H9 (cell line): ENCODE results near the gene DNAI2. TPM values are rescaled to one million over a fixed set of nuclear protein-coding genes. Genes with fewer than 3 reads are reported as not detected.

Experiments
- DNase-seq: peaks from one replicate; pipeline ENCODE4 v3.0.0-alpha.2; 2017
- H2AFZ ChIP-seq: one replicate; pipeline ENCODE4 v1.6.1; 2013; ENCODE audit warnings: mild to moderate bottlenecking, low read length, control low read depth, moderate library complexity
- H2AK5ac ChIP-seq: 2 replicates; pipeline ENCODE4 v1.6.1; 2013; ENCODE audit warnings: low read length, control low read depth, mixed read lengths; ENCODE audit not compliant: insufficient read length
- H2BK120ac ChIP-seq: one replicate; pipeline ENCODE4 v1.6.1; 2013; ENCODE audit warnings: low read depth, mild to moderate bottlenecking, low read length, control low read depth, inconsistent platforms; ENCODE audit not compliant: poor library complexity, severe bottlenecking
- H2BK12ac ChIP-seq: 2 replicates; pipeline ENCODE4 v1.6.1; 2013; ENCODE audit warnings: low read length, control low read depth, mixed read lengths, low read depth; ENCODE audit not compliant: insufficient read length
- H2BK15ac ChIP-seq: 2 replicates; pipeline ENCODE4 v1.6.1; 2013; ENCODE audit warnings: low read depth, low read length, control low read depth
- H2BK20ac ChIP-seq: one replicate; pipeline ENCODE4 v1.6.1; 2013; ENCODE audit warnings: low read depth, mild to moderate bottlenecking, low read length, control low read depth, inconsistent platforms; ENCODE audit not compliant: poor library complexity, severe bottlenecking
- H2BK5ac ChIP-seq: 2 replicates; pipeline ENCODE4 v1.6.1; 2013; ENCODE audit warnings: low read length, control low read depth, mixed read lengths; ENCODE audit not compliant: insufficient read length
- H3K14ac ChIP-seq: 2 replicates; pipeline ENCODE4 v1.6.1; 2013; ENCODE audit warnings: low read length, control low read depth; ENCODE audit not compliant: insufficient read depth
- H3K18ac ChIP-seq: 2 replicates; pipeline ENCODE4 v1.6.1; 2013; ENCODE audit warnings: low read depth, mild to moderate bottlenecking, mixed read lengths, low read length, control low read depth; ENCODE audit not compliant: insufficient read length
- H3K23ac ChIP-seq: 2 replicates; pipeline ENCODE4 v1.6.1; 2013; ENCODE audit warnings: low read length, control low read depth, mixed read lengths, low read depth; ENCODE audit not compliant: insufficient read length
- H3K23me2 ChIP-seq: 2 replicates; pipeline ENCODE4 v1.6.1; 2013; ENCODE audit warnings: low read depth, mild to moderate bottlenecking, mixed read lengths, low read length, control low read depth; ENCODE audit not compliant: insufficient read length, poor library complexity, severe bottlenecking
- H3K27ac ChIP-seq: 2 replicates; pipeline ENCODE4 v1.5.1; 2013; ENCODE audit warnings: low read length, control low read depth, mixed read lengths, low read depth; ENCODE audit not compliant: insufficient read length
- H3K27me3 ChIP-seq: 2 replicates; pipeline ENCODE4 v1.6.1; 2013; ENCODE audit warnings: low read length, control low read depth, inconsistent platforms; ENCODE audit not compliant: insufficient read depth
- H3K4ac ChIP-seq: 2 replicates; pipeline ENCODE4 v1.6.1; 2013; ENCODE audit warnings: low read depth, mild to moderate bottlenecking, control low read depth, inconsistent platforms, low read length, moderate library complexity
- H3K4me1 ChIP-seq: 2 replicates; pipeline ENCODE4 v1.6.1; 2013; ENCODE audit warnings: low read length, control low read depth, inconsistent platforms; ENCODE audit not compliant: insufficient read depth
- H3K4me2 ChIP-seq: 2 replicates; pipeline ENCODE4 v1.6.1; 2013; ENCODE audit warnings: low read length, control low read depth, mixed read lengths; ENCODE audit not compliant: insufficient read length, insufficient read depth
- H3K56ac ChIP-seq: 2 replicates; pipeline ENCODE4 v1.6.1; 2013; ENCODE audit warnings: low read depth, mild to moderate bottlenecking, mixed read lengths, low read length, control low read depth; ENCODE audit not compliant: insufficient read length
- H3K79me1 ChIP-seq: 2 replicates; pipeline ENCODE4 v1.6.1; 2013; ENCODE audit warnings: low read depth, mild to moderate bottlenecking, moderate library complexity, low read length, control low read depth, inconsistent platforms; ENCODE audit not compliant: insufficient read depth, poor library complexity, severe bottlenecking
- H3K79me2 ChIP-seq: 2 replicates; pipeline ENCODE4 v1.6.1; 2013; ENCODE audit warnings: low read length, control low read depth, inconsistent platforms; ENCODE audit not compliant: insufficient read depth
- H3K9ac ChIP-seq: 2 replicates; pipeline ENCODE4 v1.6.1; 2013; ENCODE audit warnings: low read length, control low read depth, mixed read lengths; ENCODE audit not compliant: insufficient read length; ENCODE audit errors: extremely low read depth
- H3K9me3 ChIP-seq: one replicate; pipeline ENCODE4 v1.6.1; 2013; ENCODE audit warnings: low read depth, low read length, inconsistent platforms; ENCODE audit not compliant: control insufficient read depth
- H3T11ph ChIP-seq: one replicate; pipeline ENCODE4 v1.6.1; 2013; ENCODE audit warnings: mild to moderate bottlenecking, low read length, control low read depth, inconsistent platforms
- H4K20me1 ChIP-seq: one replicate; pipeline ENCODE4 v1.6.1; 2013; ENCODE audit not compliant: control insufficient read depth, insufficient read length, insufficient read depth
- H4K5ac ChIP-seq: 2 replicates; pipeline ENCODE4 v1.6.1; 2013; ENCODE audit warnings: low read depth, mild to moderate bottlenecking, mixed read lengths, low read length, control low read depth; ENCODE audit not compliant: insufficient read length
- H4K8ac ChIP-seq: replicated peaks from 2 replicates; pipeline ENCODE4 v1.6.1; 2013; ENCODE audit warnings: low read length, control low read depth, mixed read lengths, low read depth; ENCODE audit not compliant: insufficient read length
- H4K91ac ChIP-seq: 2 replicates; pipeline ENCODE4 v1.6.1; 2013; ENCODE audit warnings: low read depth, mild to moderate bottlenecking, moderate library complexity, mixed read lengths, low read length, control low read depth; ENCODE audit not compliant: insufficient read length
- H3K27ac Mint-ChIP-seq, 3 experiments: 2 replicates in 2 of 3; 3 replicates in 1 of 3; pipeline ENCODE4 v1.8.0; 2020 to 2021; ENCODE audit warnings: mixed read lengths in 3 of 3, mild to moderate bottlenecking in 1 of 3, moderate library complexity in 1 of 3
- H3K27me3 Mint-ChIP-seq: 2 replicates; pipeline ENCODE4 v1.8.0; 2021; ENCODE audit warnings: low read depth, mild to moderate bottlenecking, moderate library complexity, mixed read lengths
- H3K36me3 Mint-ChIP-seq, 3 experiments: 2 replicates in 2 of 3; 3 replicates in 1 of 3; pipeline ENCODE4 v1.8.0; 2020 to 2021; ENCODE audit warnings: low read depth in 3 of 3, mixed read lengths in 3 of 3; ENCODE audit not compliant: insufficient read depth in 1 of 3
- H3K4me1 Mint-ChIP-seq, 2 experiments: 2 replicates each; pipeline ENCODE4 v1.8.0; 2020; ENCODE audit warnings: mixed read lengths in 2 of 2
- H3K4me3 Mint-ChIP-seq, 2 experiments: 2 replicates in 1 of 2; 3 replicates in 1 of 2; pipeline ENCODE4 v1.8.0; 2020 to 2021; ENCODE audit warnings: mild to moderate bottlenecking in 2 of 2, mixed read lengths in 2 of 2, moderate library complexity in 1 of 2
- H3K9me3 Mint-ChIP-seq, 2 experiments: 2 replicates in 1 of 2; 3 replicates in 1 of 2; pipeline ENCODE4 v1.8.0; 2020; ENCODE audit warnings: mild to moderate bottlenecking in 2 of 2, mixed read lengths in 2 of 2, moderate library complexity in 1 of 2
- CTCF ChIP-seq: fragments of 200-600 bp; sonication (generic); conservative IDR thresholded peaks from 3 replicates; pipeline ENCODE4 v1.8.0; 2021; ENCODE audit warnings: antibody characterized with exemption, mild to moderate bottlenecking
- WGBS: extraction: QIAGEN DNeasy Blood & Tissue Kit; methylation state at CpG from one replicate; pipeline ENCODE4 v1.1.7; 2013; ENCODE audit warnings: missing lambda C conversion rate, low lambda C conversion rate, mixed read lengths; ENCODE audit not compliant: insufficient read length; ENCODE audit errors: extremely low coverage; 5-methylcytosine and 5-hydroxymethylcytosine counted together
- total RNA-seq: library from RNA; stranded (reverse); gene quantifications from 2 replicates; pipeline ENCODE4 v1.2.1, GENCODE V29; 2021

The DNAI2 gene
- total RNA-seq, 1 experiment from 2014 or later = not detected

GRCh38 chr17:74332017-74332650 lies 58.1 kb downstream of the DNAI2 start:
- H3K56ac ChIP-seq = no peak overlapping the region
- Mint-ChIP-seq H3K36me3 (no peaks in the 10 kb centered on the region), H3K9me3 (no peaks in the 10 kb centered on the region), H3K4me3 (peak overlapping the region in 1 of 2 experiments; percentile 32; a peak in 1 of 5 replicates), H3K27me3 (peaks cover 47% of the 10 kb centered on the region), H3K27ac (peak overlapping the region in 1 of 3 experiments; percentile 15; a peak in 3 of 7 replicates), H3K4me1 (peaks cover 47 to 60% of the 10 kb centered on the region in 2 experiments)
- no peaks in the 10 kb centered on the region for H4K20me1 ChIP-seq
- H3K9ac ChIP-seq = no peak overlapping the region
- WGBS = no CpG with 5 or more reads among the region's 7 CpGs
- no peak overlapping the region for H2BK12ac ChIP-seq
- H3K9me3 ChIP-seq = no peaks in the 10 kb centered on the region
- H3K79me2 ChIP-seq = no peaks in the 10 kb centered on the region
- no peak overlapping the region for H3K27ac ChIP-seq
- no peak overlapping the region for H3K23ac ChIP-seq
- H4K8ac ChIP-seq = no peak overlapping the region
- H3K4me1 ChIP-seq = no peaks in the 10 kb centered on the region
- H3K14ac ChIP-seq = no peak overlapping the region
- H3K27me3 ChIP-seq = no peaks in the 10 kb centered on the region; the same call in 1 of the 2 replicates
- no peak overlapping the region for H3K18ac ChIP-seq
- H2AFZ ChIP-seq = no peak overlapping the region
- no peaks in the 10 kb centered on the region for H3K79me1 ChIP-seq
- no peak overlapping the region for H2BK20ac ChIP-seq
- no peak overlapping the region for H4K91ac ChIP-seq
- H2AK5ac ChIP-seq = no peak overlapping the region
- H3T11ph ChIP-seq = no peak overlapping the region
- H4K5ac ChIP-seq = no peak overlapping the region
- H3K23me2 ChIP-seq = no peaks in the 10 kb centered on the region
- no peak overlapping the region for H2BK5ac ChIP-seq
- no peak overlapping the region for H2BK120ac ChIP-seq
- H3K4ac ChIP-seq = no peak overlapping the region
- no peak overlapping the region for H2BK15ac ChIP-seq
- no peak for DNase-seq
- no peak overlapping the region for H3K4me2 ChIP-seq
- TF ChIP-seq CTCF = no peak
